ENCODE measurements around the gene DPP9. TPM values are rescaled to one million over a fixed set of nuclear protein-coding genes. Genes with fewer than 3 reads are reported as not detected.

DPP9 gene
- total RNA-seq, 2 donors from 2014 or later = 84.1 to 91.8 TPM

- Mint-ChIP-seq H3K4me1 (peaks cover 9% of the 10 kb centered on the region), H3K36me3 (ENCODE audit: low read depth) (no peaks in the 10 kb centered on the region), H3K27ac (peak overlapping the region; percentile 53), H3K27me3 (no peaks in the 10 kb centered on the region), H3K4me3 (peak overlapping the region; percentile 39)
- peak; percentile 68 for ATAC-seq
- DNase-seq = peak in 1 of 3 donors; percentile 43
- H3K9me3 ChIP-seq (ENCODE audit: control insufficient read depth, low read length, poor library complexity, severe bottlenecking) = no peaks in the 10 kb centered on the region
These were observed 90.3 kb downstream of the DPP9 start for GRCh38 chr19:4633140-4633967.

Other genes with a start within 250 kb of the DPP9 start
- gene PLIN4, start 205.4 kb downstream of the DPP9 start, total RNA-seq = not detected
- not detected for gene PLIN5, start 188.6 kb downstream of the DPP9 start, total RNA-seq
- under 1 TPM; 0.17 to 0.31 TPM for gene LRG1, start 183.8 kb downstream of the DPP9 start, total RNA-seq
- gene SEMA6B, start 164.2 kb downstream of the DPP9 start, total RNA-seq = under 1 TPM; 0.20 to 0.52 TPM
- gene TNFAIP8L1, start 84.3 kb downstream of the DPP9 start, total RNA-seq = 10 to 100 TPM; 14.9 to 18.3 TPM
- 10 to 100 TPM; 33.9 to 37.9 TPM for gene MYDGF, start 53.5 kb downstream of the DPP9 start, total RNA-seq
- 10 to 100 TPM in 1 of 2 donors, 1 to 10 TPM in 1; 9.9 to 13.4 TPM for gene FEM1A, start 67.9 kb upstream of the DPP9 start, total RNA-seq
- 10 to 100 TPM; 23.4 to 29.1 TPM for gene TICAM1, start 107.9 kb upstream of the DPP9 start, total RNA-seq
- 10 to 100 TPM; 19.7 to 21.7 TPM for gene PLIN3, start 143.8 kb upstream of the DPP9 start, total RNA-seq
- gene ARRDC5, start 179.1 kb upstream of the DPP9 start, total RNA-seq = 1 to 10 TPM; 4.0 to 4.8 TPM
- gene UHRF1, start 185.7 kb upstream of the DPP9 start, total RNA-seq = under 1 TPM; 0.12 to 0.34 TPM
- gene KDM4B, start 245.3 kb upstream of the DPP9 start, total RNA-seq = 10 to 100 TPM; 37.6 to 42.2 TPM

All from T-helper 17 cell (primary cell).